Measurements from ENCODE around the gene SPPL2B. TPM values are rescaled to one million over a fixed set of nuclear protein-coding genes. Genes with fewer than 3 reads are reported as not detected.

Gene SPPL2B
- polyA plus RNA-seq, 1 experiment = 9.9 TPM

DNA sequence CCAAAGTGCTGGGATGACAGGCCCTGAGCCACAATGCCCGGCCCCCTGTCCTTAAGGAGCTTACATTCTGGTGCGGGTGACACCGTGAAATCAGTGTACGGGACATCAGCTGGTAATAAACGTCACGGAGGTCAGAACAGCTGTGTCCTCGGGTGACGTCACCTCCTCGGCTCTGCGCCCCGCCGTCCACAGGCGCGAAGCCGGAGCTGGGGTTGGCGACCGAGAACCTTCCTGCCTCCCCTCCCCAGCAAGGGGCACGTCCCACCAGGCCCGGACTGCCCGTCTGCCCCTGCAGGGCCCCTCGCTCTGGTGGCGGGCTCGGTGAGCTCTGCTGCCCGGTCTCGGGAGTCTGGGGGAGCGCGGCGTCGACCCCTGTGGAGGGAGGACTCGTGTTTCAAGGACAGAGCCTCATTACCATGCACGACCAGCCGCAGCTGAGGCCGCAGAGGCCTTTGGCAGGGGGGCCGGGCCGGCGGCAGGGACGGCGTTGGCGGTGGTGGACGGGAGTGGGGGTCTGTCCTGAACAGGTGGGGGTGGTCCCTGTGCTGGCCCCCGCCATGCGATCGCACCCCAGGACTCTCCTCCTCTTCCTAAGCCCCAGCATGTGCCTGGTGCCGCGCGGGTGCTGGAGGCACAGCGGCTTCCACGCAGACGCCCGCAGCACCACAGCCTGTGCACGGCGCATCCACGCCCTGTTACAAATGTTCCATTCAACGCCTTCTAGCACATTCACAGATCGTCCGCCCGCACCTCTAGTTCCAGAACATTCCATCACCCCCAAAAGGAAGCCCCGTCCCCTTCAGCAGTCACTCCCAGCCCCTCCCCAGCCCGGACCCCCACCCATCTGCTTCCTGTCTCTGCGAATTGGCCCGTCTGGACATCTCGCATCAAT, 25.9 kb upstream of the SPPL2B start:
- TF ChIP-seq, protein P1, sequence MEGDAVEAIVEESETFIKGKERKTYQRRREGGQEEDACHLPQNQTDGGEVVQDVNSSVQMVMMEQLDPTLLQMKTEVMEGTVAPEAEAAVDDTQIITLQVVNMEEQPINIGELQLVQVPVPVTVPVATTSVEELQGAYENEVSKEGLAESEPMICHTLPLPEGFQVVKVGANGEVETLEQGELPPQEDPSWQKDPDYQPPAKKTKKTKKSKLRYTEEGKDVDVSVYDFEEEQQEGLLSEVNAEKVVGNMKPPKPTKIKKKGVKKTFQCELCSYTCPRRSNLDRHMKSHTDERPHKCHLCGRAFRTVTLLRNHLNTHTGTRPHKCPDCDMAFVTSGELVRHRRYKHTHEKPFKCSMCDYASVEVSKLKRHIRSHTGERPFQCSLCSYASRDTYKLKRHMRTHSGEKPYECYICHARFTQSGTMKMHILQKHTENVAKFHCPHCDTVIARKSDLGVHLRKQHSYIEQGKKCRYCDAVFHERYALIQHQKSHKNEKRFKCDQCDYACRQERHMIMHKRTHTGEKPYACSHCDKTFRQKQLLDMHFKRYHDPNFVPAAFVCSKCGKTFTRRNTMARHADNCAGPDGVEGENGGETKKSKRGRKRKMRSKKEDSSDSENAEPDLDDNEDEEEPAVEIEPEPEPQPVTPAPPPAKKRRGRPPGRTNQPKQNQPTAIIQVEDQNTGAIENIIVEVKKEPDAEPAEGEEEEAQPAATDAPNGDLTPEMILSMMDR (IDR thresholded peaks at IDR 0.05; ENCODE audit: low read depth, low read length) = no peak
- Histone ChIP-seq H3K4me3 (ENCODE audit: low read depth, low read length) (0 out of 2 replicates have a peak overlapping the region, but pooled peaks have one; percentile 17), H3K27ac (ENCODE audit: low read depth, low read length) (no peak overlapping the region), H3K27me3 (ENCODE audit: control insufficient read depth, insufficient read depth, low read length) (peaks cover 27% of the 10 kb centered on the region), H3K9me3 (ENCODE audit: control insufficient read depth, insufficient read depth, low read length) (no peaks in the 10 kb centered on the region; the same call in 1 of the 2 replicates)
- DNase-seq (ENCODE audit: low read depth, low spot score) = no peak
- ChIA-PET CTCF (interaction anchor here (1.3 kb wide), 1 partner anchor 14 kb away, joined by 4 read pairs; no protein-coding TSS in a partner anchor), POLR2A (interaction anchor here (1.1 kb wide), 2 partner anchors 18 to 33 kb away, joined by 3 read pairs; no protein-coding TSS in a partner anchor)

DNA sequence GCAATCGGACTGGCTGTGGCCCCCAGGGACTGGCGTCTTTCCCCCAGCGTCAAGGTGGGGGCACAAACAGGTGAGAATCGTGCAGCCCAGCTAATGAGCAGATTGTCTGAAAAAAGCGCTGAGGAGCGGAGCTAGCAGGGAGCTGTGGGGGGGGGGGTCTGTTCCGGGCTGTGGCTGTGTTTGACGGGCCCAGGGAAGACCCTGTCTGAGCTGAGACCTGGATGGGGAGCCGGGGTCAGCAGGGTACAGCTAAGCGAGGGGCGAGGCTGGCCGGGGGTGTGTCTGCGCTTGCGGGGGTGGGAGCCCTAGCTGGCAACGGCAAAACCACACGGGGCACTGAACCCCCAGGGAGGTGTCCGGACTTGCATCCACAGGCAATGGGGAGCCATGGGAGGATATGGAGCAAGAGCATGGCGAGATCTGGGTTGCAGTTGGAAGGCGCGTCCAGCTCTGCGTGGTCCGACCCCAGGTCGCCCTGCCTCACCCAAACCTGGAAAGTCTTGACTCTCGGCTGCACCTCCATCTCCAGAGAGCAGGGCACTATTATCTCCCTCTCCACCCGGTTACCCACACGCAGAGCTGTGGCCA, 25.2 kb upstream of the SPPL2B start:
- no peak for DNase-seq (ENCODE audit: low read depth, low spot score)
- ChIA-PET POLR2A (interaction anchor here (1.1 kb wide), 1 partner anchor 18 kb away, joined by 3 read pairs; no protein-coding TSS in a partner anchor), CTCF (no interaction called here)
- H3K4me3 ChIP-seq (ENCODE audit: low read depth, low read length) = no peak overlapping the region
- no peaks in the 10 kb centered on the region; the same call in 1 of the 2 replicates for H3K9me3 ChIP-seq (ENCODE audit: control insufficient read depth, insufficient read depth, low read length)
- no peak overlapping the region for H3K27ac ChIP-seq (ENCODE audit: low read depth, low read length)
- peaks cover 32% of the 10 kb centered on the region for H3K27me3 ChIP-seq (ENCODE audit: control insufficient read depth, insufficient read depth, low read length)
- TF ChIP-seq, protein P1 (IDR thresholded peaks at IDR 0.05; ENCODE audit: low read depth, low read length) = no peak

DNA sequence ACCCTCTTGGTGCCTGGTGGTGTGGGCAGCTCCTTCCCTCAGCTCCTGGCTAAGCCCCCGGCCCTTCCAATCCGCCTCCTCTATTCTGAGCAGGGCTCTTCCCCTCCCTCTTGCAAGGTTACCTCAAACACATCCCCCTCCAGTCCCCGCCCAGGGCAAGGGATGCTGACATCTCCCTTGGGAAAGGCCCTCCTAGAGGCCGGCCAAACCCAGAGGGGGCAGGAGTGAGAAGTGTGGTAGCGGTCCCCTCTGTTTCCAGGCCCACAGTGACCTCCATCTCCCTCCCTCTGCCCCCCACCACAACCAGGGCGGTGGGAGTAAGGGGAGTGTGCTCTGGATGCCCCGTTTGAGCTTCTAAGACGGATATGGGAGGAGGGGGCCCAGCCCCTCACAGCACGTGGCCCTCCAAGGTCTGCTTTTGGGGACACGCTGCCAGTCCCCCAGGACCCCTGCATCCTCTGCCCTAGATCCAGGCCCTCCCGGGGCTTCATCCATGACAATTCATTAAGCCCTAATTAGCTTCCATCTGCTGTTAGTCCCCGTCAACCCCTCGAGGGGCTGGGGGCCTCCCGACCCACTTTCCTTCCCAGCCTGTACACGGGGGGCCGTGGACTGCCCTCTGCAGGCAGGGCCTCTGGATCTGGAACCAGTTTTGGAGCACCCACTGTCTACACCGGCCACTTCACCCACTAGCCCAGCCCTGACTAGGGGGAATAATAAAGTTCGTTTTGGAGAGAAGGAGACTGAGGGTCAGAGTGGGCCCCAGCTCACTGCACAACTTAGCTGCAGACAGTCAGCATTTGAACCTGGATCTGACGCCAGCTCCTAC, 22.8 kb upstream of the SPPL2B start:
- CTCF ChIA-PET = interaction anchor here (1.0 kb wide), 1 partner anchor 70 kb away, joined by 3 read pairs; the partner anchor contains the start of gene PLEKHJ1
- Histone ChIP-seq H3K27me3 (ENCODE audit: control insufficient read depth, insufficient read depth, low read length) (peaks cover 41% of the 10 kb centered on the region), H3K4me3 (ENCODE audit: low read depth, low read length) (no peak overlapping the region), H3K27ac (ENCODE audit: low read depth, low read length) (no peak overlapping the region), H3K9me3 (ENCODE audit: control insufficient read depth, insufficient read depth, low read length) (no peaks in the 10 kb centered on the region; the same call in 1 of the 2 replicates)
- DNase-seq (ENCODE audit: low read depth, low spot score) = no peak
- POLR2A ChIA-PET = no interaction called here
- TF ChIP-seq, protein P1 (IDR thresholded peaks at IDR 0.05; ENCODE audit: low read depth, low read length) = no peak

DNA sequence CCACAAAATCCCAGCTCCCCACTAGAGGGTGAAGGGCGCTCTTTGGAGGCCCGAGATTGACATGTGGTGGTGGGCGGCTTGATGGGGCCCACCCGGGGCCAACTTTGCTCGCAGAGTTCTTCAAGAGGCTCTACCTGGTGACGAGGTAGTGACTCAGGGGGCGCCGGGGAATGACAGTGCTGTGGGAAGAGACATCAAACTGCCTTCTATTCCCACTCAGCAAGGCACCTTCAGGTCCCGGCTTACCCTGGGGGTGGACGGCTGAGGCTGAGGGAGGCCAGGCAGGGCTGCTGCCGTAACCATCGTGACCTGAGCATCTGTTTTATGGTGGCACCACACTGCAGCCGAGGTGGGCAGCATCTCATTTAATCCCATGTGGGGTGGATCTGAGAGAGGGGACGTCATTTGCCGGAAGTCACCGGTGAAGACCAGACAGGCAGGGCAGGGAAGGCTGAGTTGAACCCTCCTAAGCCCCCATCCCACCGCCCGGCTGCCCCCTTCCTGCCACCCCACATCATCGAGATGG, 22.1 kb upstream of the SPPL2B start:
- ChIA-PET CTCF (interaction anchor here (1.0 kb wide), 1 partner anchor 70 kb away, joined by 3 read pairs; the partner anchor contains the start of gene PLEKHJ1), POLR2A (no interaction called here)
- Histone ChIP-seq H3K9me3 (ENCODE audit: control insufficient read depth, insufficient read depth, low read length) (no peaks in the 10 kb centered on the region; the same call in 1 of the 2 replicates), H3K27ac (ENCODE audit: low read depth, low read length) (no peak overlapping the region), H3K27me3 (ENCODE audit: control insufficient read depth, insufficient read depth, low read length) (peaks cover 39% of the 10 kb centered on the region), H3K4me3 (ENCODE audit: low read depth, low read length) (no peak overlapping the region)
- DNase-seq (ENCODE audit: low read depth, low spot score) = no peak
- TF ChIP-seq, protein P1 (IDR thresholded peaks at IDR 0.05; ENCODE audit: low read depth, low read length) = no peak
